Loucy (cell line): ENCODE results near the gene GABRG3.

Experiments used
- H2AFZ ChIP-seq: fragments of 200-600 bp; sonication (generic); 2 replicates; pipeline ENCODE4 v1.6.0; 2016; ENCODE audit warnings: antibody characterized with exemption, mild to moderate bottlenecking, low read length, moderate library complexity
- H3F3A ChIP-seq: fragments of 200-600 bp; 2 replicates; pipeline ENCODE4 v1.6.0; 2016; ENCODE audit warnings: antibody characterized with exemption, low read depth, mild to moderate bottlenecking
- H3K27me3 ChIP-seq: fragments of 200-600 bp; sonication (generic); 2 replicates; pipeline ENCODE4 v1.6.1; 2014; ENCODE audit warnings: low read length, mild to moderate bottlenecking; ENCODE audit not compliant: insufficient read depth, poor library complexity, severe bottlenecking
- H3K36me3 ChIP-seq: fragments of 200-600 bp; sonication (generic); 2 replicates; pipeline ENCODE4 v1.6.1; 2016; ENCODE audit warnings: low read length; ENCODE audit not compliant: insufficient read depth
- H3K4me1 ChIP-seq: fragments of 200-600 bp; sonication (generic); 2 replicates; pipeline ENCODE4 v1.5.1; 2014; ENCODE audit warnings: low read length, mild to moderate bottlenecking; ENCODE audit not compliant: insufficient read depth, poor library complexity, severe bottlenecking
- H3K4me2 ChIP-seq: fragments of 200-600 bp; sonication (generic); 2 replicates; pipeline ENCODE4 v1.6.0; 2014; ENCODE audit warnings: antibody characterized with exemption, low read length, low read depth, mild to moderate bottlenecking; ENCODE audit not compliant: poor library complexity, severe bottlenecking
- H3K4me3 ChIP-seq: fragments of 200-600 bp; sonication (generic); 2 replicates; pipeline ENCODE4 v1.5.1; 2014; ENCODE audit warnings: low read length, mild to moderate bottlenecking, mixed read lengths; ENCODE audit not compliant: poor library complexity, severe bottlenecking
- H3K79me2 ChIP-seq: fragments of 200-600 bp; sonication (generic); 2 replicates; pipeline ENCODE4 v1.6.1; 2014; ENCODE audit warnings: low read length; ENCODE audit not compliant: insufficient read depth
- H3K9ac ChIP-seq: fragments of 200-600 bp; sonication (generic); 2 replicates; pipeline ENCODE4 v1.6.0; 2014; ENCODE audit warnings: mild to moderate bottlenecking, low read depth, low read length, moderate library complexity; ENCODE audit not compliant: poor library complexity, severe bottlenecking
- H3K9me2 ChIP-seq: fragments of 200-600 bp; sonication (generic); replicated peaks from 2 replicates; pipeline ENCODE4 v1.6.1; 2016; ENCODE audit warnings: low read depth, low read length, mixed read lengths
- H3K9me3 ChIP-seq: fragments of 200-600 bp; sonication (generic); 2 replicates; pipeline ENCODE4 v1.6.1; 2014; ENCODE audit warnings: mild to moderate bottlenecking, antibody characterized with exemption, low read length, low read depth; ENCODE audit not compliant: insufficient read depth
- H4K20me1 ChIP-seq: fragments of 200-600 bp; sonication (generic); 2 replicates; pipeline ENCODE4 v1.6.0; 2014; ENCODE audit warnings: antibody characterized with exemption, low read length, mild to moderate bottlenecking; ENCODE audit not compliant: insufficient read depth, poor library complexity, severe bottlenecking
- CTCF ChIP-seq: fragments of 200-600 bp; sonication (generic); conservative IDR thresholded peaks from 2 replicates; pipeline ENCODE4 v1.5.1; 2014; ENCODE audit warnings: mild to moderate bottlenecking, antibody characterized with exemption, low read length
- EZH2phosphoT487 ChIP-seq: fragments of 200-600 bp; IDR thresholded peaks from 2 replicates; pipeline ENCODE4 v1.6.1; 2018; ENCODE audit warnings: antibody characterized with exemption, mild to moderate bottlenecking, moderate library complexity, borderline replicate concordance

GABRG3 gene

GRCh38 chr15:27529399-27529798, 558.4 kb downstream of the GABRG3 start:
- Histone ChIP-seq H3K36me3 (no peaks in the 10 kb centered on the region), H3K9me3 (0 out of 2 replicates have a peak, but pooled peaks cover under 1% of the 10 kb centered on the region), H3K4me3 (no peak overlapping the region), H3F3A (no peaks in the 10 kb centered on the region), H2AFZ (no peak overlapping the region), H3K4me2 (no peak overlapping the region), H3K9ac (no peak overlapping the region), H4K20me1 (no peaks in the 10 kb centered on the region), H3K9me2 (no peaks in the 10 kb centered on the region), H3K4me1 (no peaks in the 10 kb centered on the region), H3K27me3 (no peaks in the 10 kb centered on the region), H3K79me2 (no peaks in the 10 kb centered on the region)
- no peak for TF ChIP-seq EZH2phosphoT487
- no peak for TF ChIP-seq CTCF

- H3K4me2 ChIP-seq = no peak overlapping the region
- H2AFZ ChIP-seq = no peak overlapping the region
- H3F3A ChIP-seq = no peaks in the 10 kb centered on the region
- no peak overlapping the region for H3K4me3 ChIP-seq
- H3K9ac ChIP-seq = no peak overlapping the region
- H3K79me2 ChIP-seq = no peaks in the 10 kb centered on the region
- H3K9me2 ChIP-seq = no peaks in the 10 kb centered on the region
- H3K27me3 ChIP-seq = no peaks in the 10 kb centered on the region
- H3K4me1 ChIP-seq = no peaks in the 10 kb centered on the region
- H4K20me1 ChIP-seq = no peaks in the 10 kb centered on the region
- TF ChIP-seq CTCF = no peak
- no peak for TF ChIP-seq EZH2phosphoT487
- peaks cover 3% of the 10 kb centered on the region; the same call in 1 of the 2 replicates for H3K9me3 ChIP-seq
- no peaks in the 10 kb centered on the region for H3K36me3 ChIP-seq
Observed at GRCh38 chr15:27530994-27531393, 560.0 kb downstream of the GABRG3 start.

GRCh38 chr15:27532358-27532757, 561.4 kb downstream of the GABRG3 start:
- Histone ChIP-seq H2AFZ (no peak overlapping the region), H3K9me3 (peaks cover 3% of the 10 kb centered on the region; the same call in 1 of the 2 replicates), H3K9ac (no peak overlapping the region), H3K4me3 (no peak overlapping the region), H3K4me2 (no peak overlapping the region), H3K36me3 (no peaks in the 10 kb centered on the region), H3F3A (no peaks in the 10 kb centered on the region), H3K27me3 (no peaks in the 10 kb centered on the region), H3K9me2 (no peaks in the 10 kb centered on the region), H4K20me1 (no peaks in the 10 kb centered on the region), H3K4me1 (no peaks in the 10 kb centered on the region), H3K79me2 (no peaks in the 10 kb centered on the region)
- TF ChIP-seq CTCF = no peak
- TF ChIP-seq EZH2phosphoT487 = no peak
